ENCODE data around the gene C1GALT1.

C1GALT1 gene

DNA sequence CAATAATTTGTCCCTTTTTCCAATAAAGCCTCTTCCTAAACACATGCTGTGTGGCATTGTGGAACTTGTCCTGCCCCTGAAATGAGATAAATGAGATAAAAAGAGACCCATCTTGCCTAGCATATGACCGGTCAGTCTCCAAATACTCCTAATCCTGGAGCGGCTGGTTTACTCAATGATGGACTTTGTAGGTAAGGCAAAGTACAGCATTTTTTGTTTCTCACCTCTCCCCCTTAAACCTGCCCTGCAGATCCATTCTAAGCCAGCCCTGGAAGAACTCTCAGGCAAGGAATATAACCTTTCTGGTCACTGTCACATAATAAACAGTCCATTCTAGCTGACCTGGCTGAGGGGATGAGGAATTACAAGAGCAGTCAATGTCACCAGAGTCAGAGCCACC lies 110.7 kb downstream of the C1GALT1 start:
- H3K27me3 Mint-ChIP-seq: no peaks in the 10 kb centered on the region
- H3K4me1 Mint-ChIP-seq: peaks cover 6% of the 10 kb centered on the region
- DNase-seq: no peak
- no peaks in the 10 kb centered on the region for H3K9me3 Mint-ChIP-seq
- no peak for ATAC-seq
- H3K27ac Mint-ChIP-seq: no peak overlapping the region
- H3K4me3 Mint-ChIP-seq: no peak overlapping the region

DNA sequence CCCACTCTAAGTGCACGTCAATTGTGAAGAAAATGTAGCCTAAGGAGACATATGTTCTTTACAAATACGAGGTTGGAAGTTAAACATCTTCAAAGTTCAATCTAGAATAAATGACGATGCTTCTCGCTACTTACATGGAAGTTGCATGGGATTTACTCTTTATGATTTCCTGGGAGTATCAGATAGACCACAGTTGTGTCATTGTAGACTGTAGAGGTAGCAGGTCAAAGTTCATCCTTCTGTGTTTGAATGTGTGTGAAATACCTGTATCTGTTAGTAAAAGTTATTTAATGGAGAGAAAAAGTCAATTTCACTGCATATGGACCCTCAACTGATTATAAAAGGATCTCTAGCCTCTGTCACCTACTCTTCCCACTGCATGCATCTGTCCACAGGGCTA lies 112.6 kb downstream of the C1GALT1 start:
- peaks cover 6% of the 10 kb centered on the region for H3K4me1 Mint-ChIP-seq
- DNase-seq (no peak), ATAC-seq (no peak)
- no peak overlapping the region for H3K4me3 Mint-ChIP-seq
- H3K27me3 Mint-ChIP-seq: no peaks in the 10 kb centered on the region
- no peak overlapping the region for H3K27ac Mint-ChIP-seq
- no peaks in the 10 kb centered on the region for H3K9me3 Mint-ChIP-seq
